H1 (cell line): ENCODE measurements around the gene KCTD19. TPM values are rescaled to one million over a fixed set of nuclear protein-coding genes. Genes with fewer than 3 reads are reported as not detected.

Experiments used
- BACH1 ChIP-seq: IDR thresholded peaks from 2 replicates; pipeline ENCODE4 v1.6.1; 2012; ENCODE audit warnings: low read length, improper control_type of control experiment
- BCL11A ChIP-seq, 2 experiments: IDR thresholded peaks; one replicate each; pipeline ENCODE4 v1.6.1; 2011; ENCODE audit warnings: low read depth in 2 of 2, low read length in 2 of 2, mild to moderate bottlenecking in 2 of 2
- BRCA1 ChIP-seq: IDR thresholded peaks from 2 replicates; pipeline ENCODE4 v1.6.1; 2012; ENCODE audit warnings: low read depth, low read length, improper control_type of control experiment
- CBX8 ChIP-seq: fragments of 300-800, 300-1000 bp; sonication (generic); IDR thresholded peaks from 2 replicates; pipeline ENCODE4 v1.7.1; 2016; ENCODE audit warnings: low read depth, low read length, borderline replicate concordance
- CEBPB ChIP-seq: IDR thresholded peaks from 2 replicates; pipeline ENCODE4 v1.6.1; 2012; ENCODE audit warnings: low read depth, low read length
- CHD1 ChIP-seq: IDR thresholded peaks from 2 replicates; pipeline ENCODE4 v1.6.1; 2012; ENCODE audit warnings: low read depth, low read length, improper control_type of control experiment
- CHD2 ChIP-seq: IDR thresholded peaks from 2 replicates; pipeline ENCODE4 v1.6.1; 2012; ENCODE audit warnings: low read length, improper control_type of control experiment
- CREB1 ChIP-seq: IDR thresholded peaks from 2 replicates; pipeline ENCODE4 v1.6.1; 2012; ENCODE audit warnings: inconsistent platforms
- EP300 ChIP-seq, 2 experiments: IDR thresholded peaks; 1 replicate in 1 of 2; 2 replicates in 1 of 2; pipeline ENCODE4 v1.6.1; 2011 to 2012; ENCODE audit warnings: low read depth in 2 of 2, low read length in 2 of 2, mild to moderate bottlenecking in 2 of 2, borderline replicate concordance in 1 of 2, inconsistent platforms in 1 of 2, moderate library complexity in 1 of 2
- JUND ChIP-seq: IDR thresholded peaks from 2 replicates; pipeline ENCODE4 v1.6.1; 2011; ENCODE audit warnings: mild to moderate bottlenecking, improper control_type of control experiment, low read length
- KDM4A ChIP-seq: IDR thresholded peaks from one replicate; pipeline ENCODE4 v1.7.1; 2012; ENCODE audit warnings: low read depth, mild to moderate bottlenecking, moderate library complexity, low read length, inconsistent platforms; ENCODE audit not compliant: severe bottlenecking
- POLR2AphosphoS5 ChIP-seq: IDR thresholded peaks from 2 replicates; pipeline ENCODE4 v1.6.1; 2011; ENCODE audit warnings: low read depth, low read length
- POU5F1 ChIP-seq: IDR thresholded peaks from 2 replicates; pipeline ENCODE4 v1.6.1; 2011; ENCODE audit warnings: low read depth, mild to moderate bottlenecking, low read length, moderate library complexity
- RNF2 ChIP-seq: fragments of 200-900, 300-1000 bp; sonication (generic); IDR thresholded peaks from 2 replicates; pipeline ENCODE4 v1.7.1; 2016; ENCODE audit warnings: borderline replicate concordance, low read depth, mild to moderate bottlenecking, antibody characterized with exemption, low read length; ENCODE audit not compliant: poor library complexity, severe bottlenecking; ENCODE audit errors: missing control alignments
- SIRT6 ChIP-seq: IDR thresholded peaks from one replicate; pipeline ENCODE4 v1.7.1; 2012; ENCODE audit warnings: low read length, inconsistent platforms
- SIX5 ChIP-seq: IDR thresholded peaks from 2 replicates; pipeline ENCODE4 v1.6.1; 2011; ENCODE audit warnings: mild to moderate bottlenecking, low read depth, low read length
- SUZ12 ChIP-seq: fragments of 200-600 bp; sonication (generic); IDR thresholded peaks from 2 replicates; pipeline ENCODE4 v1.6.1; 2012; ENCODE audit warnings: mild to moderate bottlenecking, inconsistent platforms, low read length, moderate library complexity, mixed read lengths
- TAF1 ChIP-seq: IDR thresholded peaks from 2 replicates; pipeline ENCODE4 v1.6.1; 2011; ENCODE audit warnings: mild to moderate bottlenecking, low read depth, low read length
- TCF12 ChIP-seq: IDR thresholded peaks from 2 replicates; pipeline ENCODE4 v1.6.1; 2011; ENCODE audit warnings: low read depth, mild to moderate bottlenecking, low read length
- polyA plus RNA-seq, 7 experiments: library from polyadenylated mRNA; depleted of rRNA in 3 of 7; stranded (reverse) in 5 of 7; unstranded in 2 of 7; fragments of >200 nt in 5 of 7; fragments of 200-250 nt in 2 of 7; gene quantifications; 1 replicate in 5 of 7; 2 replicates in 1 of 7; 4 replicates in 1 of 7; pipeline versions ENCODE4 v1.2.1 to v1.2.3, GENCODE V29; 2011 to 2013; ENCODE audit warnings: missing spikeins in 2 of 7, mixed read lengths in 2 of 7
- total RNA-seq: library from RNA; stranded (reverse); fragmentation: NEBNext Ultra II Directional; extraction: Animal tissue kit (Norgen Biotek cat#: 25700); gene quantifications from 2 replicates; pipeline ENCODE4 v1.2.1, GENCODE V29; 2021
- TF ChIP-seq, protein P1 (sequence below): IDR thresholded peaks from 2 replicates; pipeline ENCODE4 v1.6.1; 2012; ENCODE audit warnings: inconsistent platforms
- TF ChIP-seq, protein P2 (sequence below): IDR thresholded peaks from 2 replicates; pipeline ENCODE4 v1.6.1; 2011; ENCODE audit warnings: low read length, improper control_type of control experiment

Gene KCTD19
- total and polyA plus RNA-seq, 2 of the 8 experiments (the other 6 are each of a cell fraction or from before 2014, with no cell fraction given), result 0.06 to 0.24 TPM

DNA sequence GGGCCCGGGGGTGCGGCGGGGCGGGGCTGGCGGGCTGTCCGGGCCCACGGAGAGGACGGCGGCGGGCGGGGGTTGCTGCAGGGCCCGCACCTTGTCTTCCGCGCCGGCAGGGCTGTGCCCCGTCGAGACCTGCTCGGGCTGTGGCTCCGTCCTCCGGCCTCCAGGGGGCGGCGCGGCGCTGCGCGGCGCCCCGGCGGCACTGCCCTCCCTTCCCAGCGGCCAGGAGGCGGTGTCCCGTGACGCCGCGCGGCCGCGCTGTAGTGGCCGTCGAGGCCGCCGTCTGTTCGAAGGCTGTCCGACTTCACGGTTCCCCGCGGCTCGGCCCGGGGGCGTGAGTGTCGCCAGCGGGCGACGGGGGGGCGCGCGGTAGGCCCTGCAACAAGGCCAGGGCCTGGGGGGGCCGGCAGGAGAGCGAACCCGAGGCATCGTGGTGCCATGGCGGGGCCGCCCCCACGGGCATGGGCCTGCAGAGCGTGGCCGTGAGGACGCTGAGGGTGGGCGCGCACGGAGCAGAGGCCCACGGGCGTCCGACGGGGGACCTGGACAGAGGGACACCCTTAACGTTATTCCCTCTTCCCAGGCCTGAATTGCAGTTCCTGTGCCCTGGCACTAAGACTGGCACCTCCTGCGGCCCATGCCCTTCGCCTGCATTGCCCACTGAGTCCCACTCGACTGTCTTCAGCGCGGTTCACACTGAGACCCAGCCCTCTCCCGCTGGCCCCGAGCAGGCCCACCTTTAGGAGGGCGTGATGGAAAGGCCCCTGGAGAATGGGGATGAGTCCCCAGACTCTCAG lies 47.0 kb downstream of the KCTD19 start, which contains the start of gene PLEKHG4 (continued):
- TF ChIP-seq BCL11A (IDR thresholded peaks at IDR 0.05; ENCODE audit: low read depth in 2 of 2, low read length in 2 of 2) (no peak), SIX5 (no peak), JUND (no peak), CHD1 (no peak), SIRT6 (no peak), RNF2 (no peak), CBX8 (no peak), BRCA1 (no peak), SUZ12 (no peak), CEBPB (no peak), POLR2AphosphoS5 (no peak), EP300 (IDR thresholded peaks at IDR 0.05; ENCODE audit: borderline replicate concordance in 1 of 2, low read depth in 2 of 2, low read length in 2 of 2) (peak in 1 of 2 experiments; percentile 41; a peak in 1 of 3 replicates), CHD2 (no peak), TAF1 (peak; percentile 55; the same call in 1 of the 2 replicates), CREB1 (peak; percentile 62; the same call in 1 of the 2 replicates), BACH1 (peak; percentile 24; the same call in 1 of the 2 replicates), TCF12 (0 out of 2 replicates have a peak, but pooled peaks have one; percentile 34), KDM4A (peak; percentile 43), POU5F1 (no peak)
- TF ChIP-seq, protein P1, sequence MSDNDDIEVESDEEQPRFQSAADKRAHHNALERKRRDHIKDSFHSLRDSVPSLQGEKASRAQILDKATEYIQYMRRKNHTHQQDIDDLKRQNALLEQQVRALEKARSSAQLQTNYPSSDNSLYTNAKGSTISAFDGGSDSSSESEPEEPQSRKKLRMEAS, result peak; percentile 96
- TF ChIP-seq, protein P2, sequence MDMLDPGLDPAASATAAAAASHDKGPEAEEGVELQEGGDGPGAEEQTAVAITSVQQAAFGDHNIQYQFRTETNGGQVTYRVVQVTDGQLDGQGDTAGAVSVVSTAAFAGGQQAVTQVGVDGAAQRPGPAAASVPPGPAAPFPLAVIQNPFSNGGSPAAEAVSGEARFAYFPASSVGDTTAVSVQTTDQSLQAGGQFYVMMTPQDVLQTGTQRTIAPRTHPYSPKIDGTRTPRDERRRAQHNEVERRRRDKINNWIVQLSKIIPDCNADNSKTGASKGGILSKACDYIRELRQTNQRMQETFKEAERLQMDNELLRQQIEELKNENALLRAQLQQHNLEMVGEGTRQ, result peak; percentile 31; the same call in 1 of the 2 replicates
